GM19455 (cell line): ENCODE measurements around the gene CCDC141.
"Not testable (repeated sequence)": the region's sequence is repeated elsewhere in the genome, so short reads cannot be mapped to it uniquely, and the experiment has no call there.

ENCODE experiments used
- ATAC-seq: cut with Tn5 transposase; IDR thresholded peaks from one replicate; pipeline ENCODE4 v1.9.1; 2021; ENCODE audit not compliant: unreplicated experiment

Gene CCDC141

GRCh38 chr2:179037807-179038206 is 12.1 kb downstream of the CCDC141 start:
- ATAC-seq, result peak; percentile 64

- no peak for ATAC-seq
These were observed 13.5 kb downstream of the CCDC141 start for GRCh38 chr2:179036353-179036905.

GRCh38 chr2:179031731-179032408 is 18.1 kb downstream of the CCDC141 start:
- ATAC-seq, result peak; percentile 97

DNA sequence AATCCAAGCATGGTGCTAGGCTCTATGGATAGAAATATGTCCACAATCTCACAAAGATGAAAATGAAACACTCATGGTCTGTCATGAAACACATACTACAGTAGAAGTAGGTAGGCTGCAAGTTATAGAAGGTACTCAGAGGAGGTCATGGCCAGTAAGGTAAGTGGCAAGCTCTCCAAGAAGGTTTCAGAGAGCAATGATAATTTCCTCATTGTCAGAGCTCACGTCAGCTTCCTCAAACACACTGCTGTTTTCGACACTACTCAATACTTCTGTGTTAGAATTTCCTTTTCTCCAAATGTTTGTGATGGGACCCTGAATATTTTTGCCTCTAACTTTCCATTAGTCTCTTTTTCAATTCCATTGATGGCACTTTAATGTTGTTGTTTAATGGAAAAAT is 25.5 kb downstream of the CCDC141 start:
- no peak for ATAC-seq

GRCh38 chr2:179022685-179023084 is 27.3 kb downstream of the CCDC141 start:
- ATAC-seq, result no peak

- ATAC-seq, result peak; percentile 69
These were observed 28.7 kb downstream of the CCDC141 start for GRCh38 chr2:179021258-179021657.

- peak; percentile 47 for ATAC-seq
These were observed 29.7 kb downstream of the CCDC141 start for GRCh38 chr2:179020156-179020750.

DNA sequence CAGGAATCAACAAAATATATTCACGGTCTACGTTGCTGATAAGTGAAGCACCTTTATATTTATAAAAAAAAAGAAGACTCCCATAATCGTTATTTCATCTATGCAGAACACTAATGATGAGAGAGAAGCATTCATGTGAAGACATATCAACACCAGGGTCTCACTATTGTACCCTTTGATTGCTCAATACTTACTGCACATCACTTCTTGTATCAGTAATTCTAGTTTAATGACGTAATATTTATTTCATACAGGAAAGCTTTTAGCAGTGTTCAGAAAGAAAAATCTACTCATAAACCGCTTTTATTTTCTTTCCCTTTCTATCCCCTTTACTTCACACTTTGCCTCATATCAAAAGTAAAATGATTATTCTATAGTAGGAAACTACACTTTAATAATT is 30.7 kb downstream of the CCDC141 start:
- ATAC-seq, result no peak

GRCh38 chr2:179017773-179018357 is 32.1 kb downstream of the CCDC141 start:
- ATAC-seq, result no peak

DNA sequence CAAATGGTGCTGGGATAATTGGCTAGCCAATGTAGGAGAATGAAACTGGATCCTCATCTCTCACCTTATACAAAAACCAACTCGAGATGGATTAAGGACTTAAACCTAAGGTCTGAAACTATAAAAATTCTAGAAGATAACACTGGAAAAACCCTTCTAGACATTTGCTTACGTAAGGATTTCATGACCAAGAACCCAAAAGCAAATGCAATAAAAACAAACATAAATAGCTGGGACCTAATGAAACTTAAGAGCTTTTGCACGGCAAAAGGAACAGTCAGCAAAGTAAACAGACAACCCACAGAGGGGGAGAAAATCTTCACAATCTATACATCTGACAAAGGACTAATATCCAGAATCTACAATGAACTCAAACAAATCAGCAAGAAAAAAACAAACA is 35.7 kb downstream of the CCDC141 start:
- not testable (repeated sequence) for ATAC-seq

DNA sequence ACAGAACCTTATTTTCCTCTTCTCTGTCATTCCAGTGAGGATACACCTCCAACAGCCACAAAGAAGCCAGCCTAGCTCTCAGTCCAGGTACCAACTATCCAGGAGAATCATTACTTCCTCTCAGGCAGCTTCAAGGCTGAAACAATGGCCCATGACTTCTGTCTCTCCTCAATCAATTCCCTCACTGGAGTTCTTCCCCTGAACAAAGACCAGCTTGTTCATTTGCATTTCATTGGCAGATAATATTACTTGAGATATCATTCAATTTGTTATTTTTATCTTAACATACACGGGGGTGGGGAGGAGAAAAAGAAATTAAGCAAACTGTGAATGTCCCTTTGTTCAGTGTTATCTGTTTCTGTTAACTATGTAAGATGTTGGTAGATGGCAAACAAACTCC is 44.0 kb downstream of the CCDC141 start:
- no peak for ATAC-seq

GRCh38 chr2:178999476-178999875 is 50.5 kb downstream of the CCDC141 start:
- ATAC-seq, result no peak

GRCh38 chr2:178998539-178998938 is 51.4 kb downstream of the CCDC141 start:
- ATAC-seq, result peak; percentile 61

- ATAC-seq, result no peak
These were observed 52.5 kb downstream of the CCDC141 start for GRCh38 chr2:178997477-178997876.

DNA sequence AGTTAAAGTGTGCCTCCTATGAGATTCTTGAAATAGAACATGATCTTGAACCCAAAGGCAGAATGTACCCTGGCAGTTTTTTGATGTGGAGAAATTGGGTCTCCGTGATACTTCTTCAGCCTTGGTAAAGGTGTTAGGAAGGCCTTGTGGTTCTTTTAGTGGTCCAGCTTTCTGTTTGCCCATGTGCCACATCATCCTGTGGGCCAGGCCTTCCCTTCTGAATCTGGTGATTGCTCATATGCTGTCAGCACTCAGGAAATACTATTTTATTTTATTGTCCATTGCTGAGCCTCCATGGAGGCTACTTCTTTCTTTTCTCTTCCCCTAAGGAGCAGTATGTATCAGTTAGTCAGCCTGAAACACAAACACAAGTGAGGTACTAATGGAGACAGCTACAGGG is 52.9 kb downstream of the CCDC141 start:
- ATAC-seq, result no peak

DNA sequence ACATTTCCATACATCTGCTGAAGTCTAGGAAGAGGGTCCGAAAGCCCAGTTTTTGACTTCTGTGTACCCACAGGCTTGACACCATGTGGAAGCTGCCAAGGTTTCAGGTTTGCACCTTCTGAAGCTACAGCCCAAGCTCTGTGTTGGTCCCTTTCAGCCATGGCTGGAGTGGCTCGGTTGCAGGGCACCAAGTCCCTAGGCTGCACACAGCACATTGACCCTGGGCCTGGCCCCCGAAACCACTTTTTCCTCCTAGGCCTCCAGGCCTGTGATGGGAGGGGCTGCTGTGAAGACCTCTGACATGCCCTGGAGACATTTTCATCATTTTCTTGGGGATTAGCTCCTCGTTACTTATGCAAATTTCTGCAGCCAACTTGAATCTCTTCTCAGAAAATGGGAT is 55.7 kb downstream of the CCDC141 start:
- no peak for ATAC-seq

DNA sequence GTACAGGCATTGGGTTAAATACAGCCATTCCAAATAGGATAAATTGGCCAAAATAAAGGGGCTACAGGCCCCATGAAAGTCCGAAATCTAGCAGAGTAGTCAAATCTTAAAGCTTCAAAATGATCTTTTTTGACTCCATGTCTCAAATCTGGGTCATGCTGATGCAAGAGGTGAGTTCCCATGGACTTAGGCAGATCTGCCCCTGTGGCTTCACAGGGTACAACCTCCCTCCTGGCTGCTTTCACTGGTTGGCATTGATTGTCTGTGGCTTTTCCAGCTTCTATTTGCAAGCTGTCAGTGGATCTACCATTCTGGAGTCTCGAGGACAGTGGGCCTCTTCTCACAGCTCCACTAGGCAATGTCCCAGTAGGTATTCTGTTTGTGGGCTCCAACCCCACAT is 56.1 kb downstream of the CCDC141 start:
- ATAC-seq, result no peak

DNA sequence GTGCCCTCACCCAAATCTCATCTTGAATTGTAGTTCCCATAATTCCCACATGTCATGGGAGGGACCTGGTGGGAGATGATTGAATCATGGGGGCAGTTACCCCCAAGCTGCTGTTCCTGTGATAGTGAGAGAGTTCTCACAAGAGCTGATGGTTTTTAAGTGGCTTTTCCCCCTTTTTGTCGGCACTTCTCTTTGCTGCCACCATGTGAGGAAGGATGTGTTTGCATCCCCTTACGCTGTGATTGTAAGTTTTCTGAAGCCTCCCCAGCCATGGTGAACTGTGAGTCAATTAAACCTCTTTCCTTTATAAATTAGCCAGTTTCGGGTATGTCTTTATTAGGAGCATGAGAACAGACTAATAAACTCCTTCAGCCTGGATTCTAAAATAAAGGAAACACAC is 57.2 kb downstream of the CCDC141 start:
- not testable (repeated sequence) for ATAC-seq

- ATAC-seq, result peak; percentile 79
These were observed 59.2 kb downstream of the CCDC141 start for GRCh38 chr2:178990533-178991241.

DNA sequence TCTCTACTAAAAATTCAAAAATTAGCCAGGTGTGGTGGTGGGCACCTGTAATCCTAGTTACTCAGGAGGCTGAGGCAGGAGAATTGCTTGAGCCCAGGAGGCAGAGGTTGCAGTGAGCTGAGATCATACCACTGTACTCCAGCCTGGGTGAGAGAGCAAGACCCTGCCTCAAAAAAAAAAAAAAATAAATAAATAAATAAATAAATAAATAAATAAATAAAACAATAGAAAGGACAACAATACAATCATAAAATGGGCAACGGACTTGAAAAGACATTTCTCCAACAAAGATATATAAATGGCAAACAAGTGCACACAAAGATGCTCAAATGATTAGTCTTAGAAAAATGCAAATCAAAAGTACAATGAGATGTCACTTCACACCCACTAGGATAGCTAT is 60.5 kb downstream of the CCDC141 start:
- ATAC-seq, result not testable (repeated sequence)

DNA sequence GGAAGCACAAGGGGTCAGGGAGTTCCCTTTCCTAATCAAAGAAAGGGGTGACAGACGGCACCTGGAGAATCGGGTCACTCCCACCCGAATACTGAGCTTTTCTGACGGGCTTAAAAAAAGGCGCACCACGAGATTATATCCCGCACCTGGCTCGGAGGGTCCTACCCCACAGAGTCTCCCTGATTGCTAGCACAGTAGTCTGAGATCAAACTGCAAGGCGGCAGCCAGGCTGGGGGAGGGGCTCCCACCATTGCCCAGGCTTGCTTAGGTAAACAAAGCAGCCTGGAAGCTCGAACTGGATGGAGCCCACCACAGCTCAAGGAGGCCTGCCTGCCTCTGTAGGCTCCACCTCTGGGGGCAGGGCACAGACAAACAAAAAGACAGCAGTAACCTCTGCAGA is 67.3 kb downstream of the CCDC141 start:
- not testable (repeated sequence) for ATAC-seq

- ATAC-seq, result no peak
These were observed 69.1 kb downstream of the CCDC141 start for GRCh38 chr2:178980815-178981214.
